Stimulated activated CD8-positive, alpha-beta memory T cell treated with anti-CD3 and anti-CD28 coated beads, Interleukin-12 subunit alpha, Interleukin-12 subunit beta, amount 100 ng/mL, for 24 hours (primary cell): ENCODE measurements around the gene MORN5.

Source experiments
- DNase-seq: peaks from one replicate; pipeline ENCODE4 v3.0.0-alpha.2; 2020; ENCODE audit errors: extremely low read depth

Gene MORN5

GRCh38 chr9:122124528-122124927 lies 35.2 kb upstream of the MORN5 start:
- DNase-seq, result no peak

GRCh38 chr9:122125158-122125508 lies 34.6 kb upstream of the MORN5 start:
- peak; percentile 10 for DNase-seq

- no peak for DNase-seq
Measured at GRCh38 chr9:122125509-122126330, 34.0 kb upstream of the MORN5 start.

GRCh38 chr9:122126331-122127261 lies 33.1 kb upstream of the MORN5 start:
- no peak for DNase-seq

GRCh38 chr9:122127396-122127798 lies 32.3 kb upstream of the MORN5 start:
- DNase-seq, result no peak

GRCh38 chr9:122128007-122128968 lies 31.4 kb upstream of the MORN5 start:
- DNase-seq, result no peak

- no peak for DNase-seq
Measured at GRCh38 chr9:122128969-122129343, 30.8 kb upstream of the MORN5 start.

GRCh38 chr9:122129969-122130368 lies 29.7 kb upstream of the MORN5 start:
- DNase-seq, result no peak

- no peak for DNase-seq
Measured at GRCh38 chr9:122130837-122131236, 28.9 kb upstream of the MORN5 start.

- no peak for DNase-seq
Measured at GRCh38 chr9:122131401-122132001, 28.2 kb upstream of the MORN5 start.

GRCh38 chr9:122132539-122132938 lies 27.2 kb upstream of the MORN5 start:
- DNase-seq, result no peak

- DNase-seq, result no peak
Measured at GRCh38 chr9:122133263-122133983, 26.3 kb upstream of the MORN5 start.

GRCh38 chr9:122133984-122134535 lies 25.6 kb upstream of the MORN5 start:
- DNase-seq, result no peak

GRCh38 chr9:122134822-122135528 lies 24.7 kb upstream of the MORN5 start:
- no peak for DNase-seq

- no peak for DNase-seq
Measured at GRCh38 chr9:122135529-122135859, 24.2 kb upstream of the MORN5 start.

- DNase-seq, result no peak
Measured at GRCh38 chr9:122138560-122139268, 21.0 kb upstream of the MORN5 start.

GRCh38 chr9:122140368-122141193 lies 19.1 kb upstream of the MORN5 start:
- DNase-seq, result no peak

- DNase-seq, result no peak
Measured at GRCh38 chr9:122141671-122142070, 18.0 kb upstream of the MORN5 start.
